Body of pancreas (tissue), 4 donors: Measurements from ENCODE around the gene PAIP2B.
"Not testable (repeated sequence)": the region's sequence is repeated elsewhere in the genome, so short reads cannot be mapped to it uniquely, and the experiment has no call there.

ENCODE experiments used
- CTCF ChIP-seq, 7 experiments: fragments of 450-650 bp in 4 of 7; fragments of 200-600 bp in 3 of 7; sonication (generic) in 3 of 7; IDR thresholded peaks; one replicate each; pipeline ENCODE4 v1.5.1; 2016 to 2019; ENCODE audit warnings: antibody characterized with exemption in 7 of 7
- POLR2A ChIP-seq, 3 donors: fragments of 450-650 bp; IDR thresholded peaks; one replicate each; pipeline ENCODE4 v1.6.1; 2016; ENCODE audit warnings: antibody characterized with exemption in 3 of 3, mild to moderate bottlenecking in 2 of 3

DNA sequence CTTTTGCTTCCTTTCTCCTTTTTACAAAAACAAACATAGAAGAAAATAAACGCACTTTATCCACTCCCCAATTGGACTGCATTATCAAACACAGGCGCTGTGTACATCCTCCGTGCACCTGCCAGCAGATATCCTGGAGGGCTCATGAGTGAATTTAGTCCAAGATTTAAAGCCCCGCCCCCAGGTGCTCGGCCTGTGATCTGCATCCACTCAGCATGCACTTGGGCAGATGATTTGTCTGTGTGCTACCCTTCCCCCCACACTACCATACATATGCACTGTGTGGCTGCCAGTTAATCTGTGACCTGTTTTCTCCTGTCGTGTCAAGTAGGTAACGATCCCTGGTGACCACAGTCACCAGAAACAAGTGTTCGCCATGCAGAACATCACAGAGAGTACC lies 48.1 kb downstream of the PAIP2B start:
- TF ChIP-seq CTCF, POLR2A (IDR thresholded peaks at IDR 0.05): not testable (repeated sequence)
